ENCODE results near the gene ZNF526. TPM values are rescaled to one million over a fixed set of nuclear protein-coding genes. Genes with fewer than 3 reads are reported as not detected.

The ZNF526 gene
- total and polyA plus RNA-seq, 9 of the 15 experiments (the other 6 are each of a cell fraction or from before 2014, with no cell fraction given) = 1.3 to 17.9 (median 6.2) TPM

- TF ChIP-seq CCNT2 (IDR thresholded peaks at IDR 0.05; ENCODE audit: borderline replicate concordance, extremely low read depth, insufficient read length, low read depth, low read length) (no peak), CXXC5 (CRISPR knock-in tag; IDR thresholded peaks at IDR 0.05) (peak; percentile 95), MYNN (IDR thresholded peaks at IDR 0.05) (no peak), MYNN (CRISPR knock-in tag; IDR thresholded peaks at IDR 0.05) (no peak), ZNF764 (CRISPR knock-in tag; IDR thresholded peaks at IDR 0.05; ENCODE audit: low read depth) (no peak), ZC3H4 (CRISPR knock-in tag; IDR thresholded peaks at IDR 0.05; ENCODE audit: borderline replicate concordance) (no peak), PRMT5 (CRISPR knock-in tag; IDR thresholded peaks at IDR 0.05) (no peak), RHOXF2B (CRISPR knock-in tag; conservative IDR thresholded peaks at IDR 0.05) (no peak), HOMEZ (CRISPR knock-in tag; IDR thresholded peaks at IDR 0.05) (no peak), ZNF449 (CRISPR knock-in tag; IDR thresholded peaks at IDR 0.05) (no peak), SMC3 (conservative IDR thresholded peaks at IDR 0.05; ENCODE audit: insufficient read depth, low read depth, low read length) (peak; percentile 47; the same call in 1 of the 2 replicates), ZFP36 (IDR thresholded peaks at IDR 0.05; ENCODE audit: low read depth, low read length, partially characterized antibody) (no peak), IRF2 (CRISPR knock-in tag; IDR thresholded peaks at IDR 0.05) (no peak), ZNF274 (IDR thresholded peaks at IDR 0.05; ENCODE audit: borderline replicate concordance, low read depth, low read length) (no peak), HMGXB4 (CRISPR knock-in tag; IDR thresholded peaks at IDR 0.05) (peak; percentile 37; the same call in 1 of the 2 replicates), FOXA3 (CRISPR knock-in tag; conservative IDR thresholded peaks at IDR 0.05 in 1 of 2, IDR thresholded peaks at IDR 0.05 in 1 of 2) (no peak), ZNF655 (CRISPR knock-in tag; IDR thresholded peaks at IDR 0.05) (no peak)
These were observed 24.5 kb downstream of the ZNF526 start (continued) for GRCh38 chr19:42244347-42245220.

All from K562 (cell line).